IPS DF 4.7 (cell line): ENCODE data around the gene AUTS2.

ENCODE experiments used
- DNase-seq: peaks from one replicate; pipeline ENCODE4 v3.0.0-alpha.2; 2013; ENCODE audit warnings: low spot score; ENCODE audit errors: extremely low read depth

AUTS2 gene

DNA sequence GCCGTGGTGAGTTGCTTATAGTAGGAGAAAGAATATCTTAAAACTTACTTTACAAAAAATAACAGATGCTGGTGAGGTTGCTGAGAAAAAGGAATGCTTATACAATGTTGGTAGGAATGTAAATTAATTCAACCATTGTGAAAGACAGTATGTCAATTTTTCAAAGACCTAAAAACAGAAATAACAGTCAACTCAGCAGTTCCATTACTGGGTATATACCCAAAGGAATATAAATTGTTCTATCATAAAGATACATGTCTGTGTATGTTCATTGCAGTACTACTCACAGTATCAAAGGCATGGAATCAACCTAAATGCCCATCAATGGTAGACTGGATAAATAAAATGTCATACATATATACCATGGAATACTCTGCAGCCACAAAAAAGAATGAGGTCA is 420.4 kb downstream of the AUTS2 start:
- DNase-seq = no peak

DNA sequence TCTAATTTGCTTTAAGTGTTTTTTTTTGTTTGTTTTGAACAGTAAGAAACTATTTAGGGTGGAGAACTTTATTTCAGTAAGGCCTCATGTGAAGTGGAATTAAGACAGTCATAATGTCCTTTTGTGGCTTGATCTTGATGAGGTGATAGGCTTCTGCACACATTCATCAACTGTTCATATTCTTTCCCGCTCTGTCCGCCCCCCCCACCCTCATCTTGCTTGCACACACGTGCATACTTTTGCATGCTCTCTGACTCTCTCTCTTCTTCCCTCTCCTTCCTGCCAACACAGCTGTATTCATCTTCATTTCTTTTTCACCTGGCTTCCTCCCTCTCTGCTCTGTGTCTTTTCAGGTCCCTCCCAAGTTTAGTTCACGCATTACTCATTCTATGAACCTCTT is 429.6 kb downstream of the AUTS2 start:
- DNase-seq = no peak

DNA sequence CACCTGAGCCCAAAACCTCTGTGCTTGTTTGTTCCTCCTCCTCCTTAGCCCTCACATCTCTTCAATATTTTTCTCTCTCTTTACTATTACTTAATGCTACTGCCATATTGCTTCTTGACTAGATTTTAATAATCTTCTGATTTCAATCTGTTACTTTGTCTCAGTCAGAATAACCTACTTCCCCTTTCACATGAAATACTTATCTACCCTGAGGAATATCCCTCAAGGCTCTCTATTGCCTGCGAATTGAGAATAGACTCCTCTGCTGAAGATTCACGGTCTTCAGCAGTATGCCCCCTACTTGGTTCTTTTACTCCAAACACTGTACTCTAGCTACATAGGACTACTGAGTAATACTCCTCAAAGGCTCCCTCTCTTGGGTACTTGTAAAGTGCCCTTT is 430.3 kb downstream of the AUTS2 start:
- DNase-seq = no peak

DNA sequence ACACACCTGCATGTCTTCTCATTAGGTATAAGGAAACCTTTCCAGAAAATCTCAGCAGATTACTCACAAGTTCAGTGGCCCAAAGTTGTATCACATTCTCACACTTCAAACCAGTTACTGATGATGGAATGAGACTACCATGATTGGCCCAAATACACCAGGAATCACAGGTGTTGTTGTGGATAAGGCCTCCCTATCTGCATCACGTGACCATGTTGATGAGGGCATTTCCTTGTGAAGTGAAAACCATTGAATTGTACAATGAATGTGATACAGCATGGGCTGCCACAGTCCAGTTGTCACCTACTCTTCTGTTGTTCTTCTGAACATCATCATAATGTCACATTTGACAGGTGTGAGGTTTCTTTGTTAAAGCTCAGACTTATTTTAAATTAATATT is 431.7 kb downstream of the AUTS2 start:
- DNase-seq = no peak

DNA sequence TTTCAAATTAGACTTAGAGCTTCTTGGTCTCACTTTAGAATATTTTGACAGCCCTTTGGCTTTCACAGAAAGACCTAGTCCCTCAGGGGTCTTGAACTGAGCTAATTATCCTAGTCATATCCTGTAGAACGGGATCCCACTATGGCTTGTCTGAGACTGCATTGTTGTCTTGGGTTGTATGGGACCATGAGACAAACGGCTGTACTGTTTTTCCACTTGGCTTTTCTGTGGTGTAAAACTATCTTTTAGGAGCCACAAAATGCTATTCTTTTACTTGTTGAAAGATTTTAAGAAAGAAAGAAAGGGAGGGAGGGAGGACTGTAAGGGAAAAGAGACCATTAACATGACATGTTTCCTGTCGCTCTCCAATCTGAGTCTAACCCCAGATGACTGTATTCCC is 432.5 kb downstream of the AUTS2 start:
- DNase-seq = no peak

DNA sequence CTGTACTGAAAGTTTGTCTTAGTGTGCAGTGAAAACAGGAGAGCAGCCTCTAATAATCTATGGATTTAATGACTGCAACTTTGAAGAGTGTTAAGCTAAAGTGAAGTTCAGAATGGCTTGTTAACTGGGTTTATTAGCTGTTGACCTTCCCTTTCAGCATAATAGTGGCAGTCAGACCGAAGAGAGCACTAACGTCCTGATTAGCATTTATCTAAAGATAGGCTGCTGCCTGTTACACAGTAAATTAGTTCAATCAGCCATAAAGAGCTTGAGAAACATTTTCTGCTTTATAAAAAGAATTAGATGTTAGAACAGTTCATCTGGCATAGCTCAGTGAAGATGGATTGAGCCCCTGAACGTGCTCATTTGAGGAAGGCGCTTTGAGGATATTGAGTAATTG is 433.0 kb downstream of the AUTS2 start:
- DNase-seq = no peak

DNA sequence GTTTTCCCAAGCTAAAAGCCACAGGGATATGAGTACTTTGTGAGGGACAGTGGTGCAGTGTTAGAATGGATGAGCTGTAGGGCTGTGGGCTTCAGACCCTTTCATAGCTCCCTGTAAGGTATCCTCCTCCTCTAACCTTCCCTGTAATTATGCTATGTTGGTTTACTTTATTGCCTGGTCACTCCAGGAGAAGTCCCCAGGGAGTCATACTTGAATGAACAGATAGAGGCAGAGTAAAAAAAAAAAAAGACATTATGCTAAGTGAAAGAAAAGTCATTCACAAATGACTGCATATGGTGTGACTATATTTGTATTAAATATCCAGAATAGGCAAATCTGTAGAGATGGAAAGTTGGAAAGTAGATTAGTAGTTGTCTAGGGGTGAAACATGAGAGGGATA is 434.4 kb downstream of the AUTS2 start:
- DNase-seq = no peak

DNA sequence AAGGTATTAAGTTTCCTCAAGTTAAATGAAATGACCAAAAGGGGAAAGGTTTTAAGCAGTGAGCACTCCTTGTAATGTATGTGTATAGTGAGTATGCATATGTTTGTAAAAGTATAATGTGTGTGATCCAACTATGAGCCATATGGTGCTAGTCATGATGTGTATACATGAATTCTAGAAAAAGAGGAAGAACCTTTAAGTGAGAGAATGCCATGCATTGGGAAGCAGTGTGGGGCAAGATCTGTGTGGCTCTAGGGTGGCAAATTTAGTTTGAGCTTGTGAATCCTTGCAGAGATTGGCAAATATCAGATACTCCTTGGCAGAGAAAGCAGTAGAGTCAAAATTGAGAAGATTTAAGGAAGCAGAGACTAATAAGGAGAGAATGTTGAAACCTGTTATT is 435.0 kb downstream of the AUTS2 start:
- DNase-seq = no peak

DNA sequence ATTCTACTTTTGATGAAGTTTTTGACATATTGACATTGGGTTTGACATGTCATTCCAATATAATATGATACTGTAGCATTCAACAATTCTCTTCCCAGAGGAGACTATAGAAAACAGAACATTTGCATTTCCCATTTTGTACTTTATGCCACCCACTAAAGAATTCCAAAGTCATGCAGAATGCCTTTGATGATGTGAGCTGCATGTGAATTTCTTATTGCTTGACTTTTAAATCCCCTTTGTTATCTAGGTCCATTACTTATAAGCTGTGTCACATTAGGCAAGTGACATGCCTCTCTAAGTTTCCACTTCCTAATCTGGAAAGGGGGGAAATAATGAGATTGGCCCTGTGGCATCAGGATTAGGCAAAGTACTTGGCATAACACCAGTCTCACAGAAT is 436.7 kb downstream of the AUTS2 start:
- no peak for DNase-seq

DNA sequence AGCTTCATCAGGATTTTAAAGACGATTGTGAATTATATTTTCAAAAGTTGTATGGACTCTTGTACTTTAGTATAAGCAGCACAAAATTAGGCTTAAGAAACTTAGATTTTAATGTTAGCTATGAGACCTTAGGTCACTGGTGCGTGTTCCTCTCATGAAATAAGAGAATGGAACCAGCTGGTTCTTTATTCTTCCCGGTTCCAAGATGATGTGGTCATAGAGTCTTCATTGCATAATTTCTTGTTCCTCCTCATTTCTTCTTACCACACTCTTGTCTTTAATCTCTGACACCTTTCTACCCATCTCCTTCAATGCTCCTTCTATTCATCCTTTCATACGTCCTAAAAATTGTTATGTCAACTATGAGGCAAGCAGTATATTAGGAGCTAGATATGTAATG is 437.2 kb downstream of the AUTS2 start:
- no peak for DNase-seq

DNA sequence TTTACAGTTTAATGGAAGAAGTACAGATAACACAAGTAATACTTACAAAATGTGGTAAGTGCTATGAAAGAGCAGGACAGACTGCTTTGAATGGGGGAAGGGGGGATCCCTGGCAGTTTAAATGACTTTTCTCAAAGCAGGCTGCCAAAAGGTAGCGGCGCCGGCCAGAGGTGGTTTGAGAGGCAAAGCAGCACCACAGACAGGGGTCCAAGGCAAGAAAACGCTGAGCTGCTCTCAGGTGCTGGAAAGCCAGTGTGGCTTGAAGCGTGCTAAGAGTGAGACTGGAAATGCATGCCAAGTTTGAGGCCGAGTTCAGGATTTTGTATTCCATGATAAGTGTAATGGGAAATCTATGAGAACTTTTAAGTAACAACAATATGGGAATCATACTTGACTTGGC is 437.7 kb downstream of the AUTS2 start:
- no peak for DNase-seq

DNA sequence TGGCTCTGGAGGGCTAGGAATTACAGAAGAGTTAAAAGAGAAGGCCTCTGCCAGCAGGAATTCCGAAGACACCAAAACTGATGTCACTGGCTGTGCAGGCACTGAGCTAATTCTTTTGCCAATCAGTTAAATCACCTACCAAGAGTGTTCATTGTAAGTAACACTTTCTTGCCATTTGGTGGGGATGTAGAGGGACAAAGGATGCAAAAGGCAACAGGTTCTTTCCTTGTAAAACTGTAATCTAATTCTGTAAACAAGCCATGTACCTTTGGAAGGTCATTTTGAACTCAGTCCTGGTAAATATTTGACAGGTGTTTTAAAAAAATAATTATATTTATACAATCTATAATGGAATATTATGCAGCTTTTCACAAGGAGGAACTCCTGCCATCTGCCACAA is 438.4 kb downstream of the AUTS2 start:
- DNase-seq = no peak

DNA sequence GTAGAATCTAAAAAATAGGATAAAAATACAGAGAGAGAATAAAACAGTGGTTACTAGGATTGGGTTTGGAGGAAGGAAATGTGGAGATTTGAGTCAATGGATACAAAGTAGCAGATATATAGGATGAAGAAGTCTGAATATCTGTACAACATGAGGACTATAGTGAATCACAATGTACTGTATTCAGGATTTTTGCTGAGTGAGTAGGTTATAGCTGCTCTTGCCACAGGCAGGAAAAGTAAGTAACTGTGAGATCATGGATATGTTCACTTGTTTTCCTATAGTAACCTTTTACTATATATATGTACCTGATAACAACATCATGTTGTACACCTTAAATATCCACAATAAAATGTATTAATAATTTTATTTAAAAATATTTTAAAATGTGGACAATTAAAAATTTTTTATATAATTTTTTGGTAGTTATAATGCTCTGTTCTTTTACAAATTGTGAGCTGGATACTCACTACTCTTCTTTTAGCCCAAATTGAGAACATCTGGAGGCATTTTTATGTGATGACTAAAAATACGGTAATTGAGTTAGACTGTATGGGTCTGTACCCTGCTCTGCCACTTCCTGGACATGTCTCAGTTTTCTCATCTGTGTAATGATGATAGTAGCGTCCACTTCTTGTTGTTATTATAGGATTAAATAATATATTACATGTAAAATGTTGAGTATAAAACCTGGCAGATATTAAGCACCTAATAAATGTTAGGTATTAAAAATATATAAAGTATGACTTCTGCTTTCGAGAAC is 439.1 kb downstream of the AUTS2 start:
- DNase-seq = no peak

DNA sequence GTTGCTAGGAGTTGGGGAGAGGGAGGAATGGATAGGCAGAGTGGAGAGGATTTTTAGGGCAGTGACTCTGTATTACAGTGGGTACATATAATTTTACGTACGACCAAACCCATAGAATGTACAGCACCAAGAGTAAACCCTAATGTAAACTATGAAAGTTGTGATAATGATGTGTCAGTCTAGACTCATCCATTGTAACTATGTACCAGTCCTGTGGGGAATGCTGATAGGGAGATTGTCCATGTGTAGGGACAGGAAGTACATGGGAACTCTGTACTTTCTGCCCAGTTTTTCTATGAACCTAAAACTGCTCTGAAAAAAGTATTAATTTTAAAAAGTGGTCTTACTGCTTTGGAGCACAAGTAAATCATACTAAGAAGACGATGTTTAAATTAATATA is 441.8 kb downstream of the AUTS2 start:
- no peak for DNase-seq

DNA sequence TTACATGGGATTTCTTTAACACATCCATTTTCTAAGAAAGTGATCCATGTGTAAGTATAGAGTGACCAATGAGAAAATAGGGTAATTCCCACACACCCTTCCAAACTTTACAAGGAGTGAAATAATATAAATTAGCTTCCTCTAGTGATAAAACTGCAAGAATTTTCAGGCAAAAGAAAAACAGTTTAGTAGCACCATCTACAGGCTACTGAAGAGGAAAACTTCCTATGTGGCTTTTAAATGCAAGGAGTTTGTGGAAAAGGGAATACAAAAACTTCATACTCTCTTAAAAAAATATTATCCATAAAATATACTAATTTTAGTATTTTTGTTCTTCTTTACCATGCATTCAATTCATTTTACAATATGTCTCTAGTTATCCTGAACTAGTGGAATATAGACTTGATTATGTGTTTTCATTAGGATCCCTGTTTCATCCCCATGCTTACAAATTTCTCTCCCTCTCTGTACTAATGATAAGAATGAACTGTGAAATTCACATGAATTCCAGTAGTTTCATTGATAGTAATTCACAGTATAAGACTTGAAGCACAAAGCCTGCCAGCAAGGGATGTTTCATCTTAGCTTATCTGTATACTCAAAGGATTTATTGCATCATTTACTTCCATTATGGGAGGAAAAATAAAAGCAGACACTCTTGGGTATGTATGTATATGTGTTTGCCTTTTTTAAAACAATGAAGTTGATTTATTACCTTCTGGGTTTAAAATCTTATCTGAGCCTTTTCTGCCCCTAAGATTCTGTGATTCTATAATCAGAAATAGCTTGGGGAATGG is 442.9 kb downstream of the AUTS2 start:
- DNase-seq = no peak

DNA sequence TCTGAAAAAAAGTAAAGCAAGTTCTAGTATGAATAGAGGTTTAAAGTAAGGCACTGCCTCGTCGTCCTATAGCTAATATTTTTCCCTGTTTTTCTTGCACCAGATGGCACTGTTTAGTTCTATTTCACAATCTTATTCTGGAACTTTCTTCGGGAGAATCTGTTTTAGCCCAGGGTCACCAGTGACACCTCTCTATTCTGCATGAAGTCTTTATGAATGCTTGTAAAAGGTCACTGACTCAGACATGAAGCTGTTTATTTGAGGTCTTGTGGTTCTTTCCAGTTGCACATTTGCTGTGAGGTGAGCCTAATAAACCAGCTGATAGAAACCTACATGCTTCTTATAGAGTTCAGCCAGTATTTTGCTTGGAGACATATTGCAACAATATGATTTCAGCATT is 444.3 kb downstream of the AUTS2 start:
- DNase-seq = no peak

DNA sequence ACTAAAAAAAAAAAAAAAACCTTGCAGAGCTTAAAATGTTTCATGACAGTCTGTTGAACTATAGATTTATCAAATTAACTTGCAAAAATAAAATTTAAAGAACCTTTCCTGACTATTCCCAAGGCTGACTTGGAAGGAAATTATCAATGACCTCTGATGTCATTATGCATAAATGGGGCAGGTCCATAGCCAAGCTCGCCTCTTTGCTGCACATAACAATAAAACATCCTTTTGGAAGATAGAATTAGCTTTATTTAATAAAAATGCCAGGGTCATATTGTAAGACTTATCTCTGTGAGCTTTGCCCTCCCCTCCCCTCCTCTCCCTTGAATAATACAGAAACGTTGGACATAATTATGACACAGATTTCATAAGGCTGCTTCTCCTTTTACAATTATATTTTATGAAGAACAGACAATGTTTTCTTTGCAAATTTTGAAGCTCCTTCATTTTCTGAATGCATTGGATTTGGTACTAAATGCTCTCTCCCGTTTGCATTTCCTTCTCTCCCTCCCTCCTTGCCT is 444.8 kb downstream of the AUTS2 start:
- no peak for DNase-seq

DNA sequence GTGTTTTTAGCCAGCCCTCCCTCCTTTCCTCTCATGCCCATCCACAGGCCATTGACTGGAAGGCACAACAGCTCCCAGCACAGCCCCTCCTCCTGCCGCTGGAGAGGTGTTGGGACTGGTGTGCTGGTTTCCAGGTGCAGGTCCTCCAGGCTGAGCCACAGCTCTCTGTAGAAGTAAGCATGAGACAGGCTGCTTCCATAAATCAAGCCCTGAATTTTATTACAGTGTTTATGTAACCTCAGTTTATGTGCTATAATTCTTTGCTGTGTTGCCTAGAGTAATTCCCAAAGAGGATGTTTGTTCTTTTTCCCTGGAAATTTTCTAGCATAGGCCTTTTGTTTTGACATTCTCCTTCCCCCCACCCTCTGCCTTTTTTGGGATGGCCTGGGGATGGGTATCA is 445.8 kb downstream of the AUTS2 start:
- no peak for DNase-seq

DNA sequence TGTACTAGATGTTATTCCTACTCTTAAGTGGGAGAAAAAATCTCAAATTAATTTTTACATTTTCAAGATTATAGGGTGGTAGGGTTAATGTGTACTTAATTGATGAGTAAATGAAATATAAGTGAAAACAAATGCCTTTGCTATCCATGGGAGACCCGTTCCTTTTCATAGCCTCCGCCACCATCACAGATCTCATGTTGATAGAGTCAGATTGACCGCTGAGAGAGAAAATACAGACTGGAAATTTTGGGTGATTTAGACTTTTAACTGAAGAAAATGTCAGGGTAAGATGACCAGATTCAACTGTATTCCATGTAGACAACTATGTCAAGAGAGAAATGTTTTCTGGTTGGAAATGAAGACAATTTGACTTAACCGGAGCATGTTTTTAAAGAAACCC is 446.2 kb downstream of the AUTS2 start:
- DNase-seq = no peak

DNA sequence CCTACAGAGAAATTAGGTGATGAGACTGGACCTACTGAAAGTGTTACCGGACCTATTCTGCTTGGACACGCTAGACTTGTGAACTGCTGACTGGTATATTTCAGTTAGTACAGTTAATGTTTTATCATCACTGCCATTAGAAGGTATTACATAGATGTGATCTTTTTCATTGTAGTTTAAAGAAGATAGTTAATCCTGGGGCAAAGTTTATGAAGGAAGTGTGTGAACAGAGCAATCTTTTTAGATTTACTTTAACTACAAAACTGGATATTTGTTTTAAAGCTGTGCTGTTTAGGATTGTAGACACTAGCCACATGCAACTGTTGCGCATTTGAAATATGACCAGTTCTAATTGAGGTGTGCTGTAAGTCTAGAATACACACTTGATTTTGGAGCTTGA is 446.7 kb downstream of the AUTS2 start:
- no peak for DNase-seq

DNA sequence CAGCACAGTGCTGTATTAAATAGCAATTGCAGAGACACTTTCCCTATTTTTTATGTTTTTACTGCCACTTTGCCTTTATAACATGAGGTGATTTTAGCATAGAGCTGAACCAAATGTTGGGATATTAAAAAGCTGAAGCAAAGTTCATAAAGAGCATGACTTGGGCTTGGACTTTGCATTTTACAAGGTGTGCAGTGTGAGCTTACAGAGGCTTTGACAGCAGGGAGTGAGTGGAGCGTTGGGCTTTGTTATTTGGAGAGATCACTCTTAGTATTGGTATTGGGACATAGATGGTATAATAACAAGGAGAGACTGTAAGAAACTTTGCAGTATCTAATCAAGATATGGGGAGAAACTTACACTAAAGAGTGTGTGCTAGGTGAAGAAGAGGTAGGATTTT is 449.1 kb downstream of the AUTS2 start:
- no peak for DNase-seq

DNA sequence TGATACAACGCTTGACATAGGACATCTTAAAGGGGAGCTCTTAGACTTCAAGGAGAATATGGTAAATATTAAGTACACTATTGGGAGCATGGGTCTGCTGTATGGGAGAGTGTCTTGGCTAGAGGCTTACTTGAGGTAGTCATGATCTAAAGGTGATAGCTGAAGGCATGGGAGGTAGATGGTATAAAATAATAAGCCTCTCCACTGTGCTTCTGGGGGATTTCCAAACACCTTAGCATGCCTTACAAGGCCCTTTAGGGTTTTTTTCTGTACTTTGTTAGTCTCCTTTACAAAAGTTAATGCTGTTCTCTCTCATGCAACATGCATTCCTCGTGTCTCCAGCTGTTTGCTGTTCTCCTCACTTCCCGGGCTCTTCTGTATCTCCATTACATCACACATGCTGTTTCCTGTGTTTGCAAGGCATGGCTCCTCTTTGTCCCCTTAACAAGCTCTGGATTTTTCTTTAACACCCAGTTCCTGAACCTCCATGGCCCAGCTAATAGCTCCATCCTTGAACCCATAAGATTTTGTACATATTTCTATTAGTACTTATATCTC is 449.7 kb downstream of the AUTS2 start:
- DNase-seq = peak; percentile 46

DNA sequence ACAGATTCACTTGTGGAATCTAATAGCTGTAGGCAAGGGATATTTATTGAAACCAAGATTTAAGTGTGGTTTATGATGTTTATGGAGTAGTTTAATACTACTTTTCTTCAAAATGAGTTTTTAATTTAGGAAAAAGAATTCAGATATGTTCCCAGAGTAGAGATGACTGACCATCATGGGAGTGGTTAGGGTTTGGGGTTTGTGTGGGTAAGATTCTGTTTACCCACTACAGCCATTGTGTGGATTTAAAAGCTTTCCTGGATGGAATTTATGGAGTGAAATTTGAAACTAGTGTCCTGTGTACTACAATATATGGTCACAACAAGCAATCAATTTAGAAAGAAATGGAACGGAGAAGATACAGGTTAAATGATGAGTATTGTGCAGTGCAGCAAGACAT is 453.5 kb downstream of the AUTS2 start:
- no peak for DNase-seq
